ENCODE data around the gene SNRPB2. TPM values are rescaled to one million over a fixed set of nuclear protein-coding genes. Genes with fewer than 3 reads are reported as not detected.

The SNRPB2 gene
- total RNA-seq = 42.0 TPM

GRCh38 chr20:16729565-16730460 is at the start of gene SNRPB2:
Gene SNRPB2, plus strand, starts transcription at chr20:16730026. Its CDS starts 1,677 bp downstream, at chr20:16731703.
- DNase-seq (ENCODE audit: low spot score) (peak; percentile 95), ATAC-seq (peak; percentile 100)
- intact Hi-C loops (cut with DNase I) = no loop called here

- intact Hi-C loops (cut with DNase I) = no loop called here
- ATAC-seq (no peak), DNase-seq (ENCODE audit: low spot score) (no peak)
Observed at GRCh38 chr20:16684416-16684815, 45.4 kb upstream of the SNRPB2 start.

GRCh38 chr20:16689906-16690305 is 39.9 kb upstream of the SNRPB2 start:
- no peak for ATAC-seq
- no peak for DNase-seq (ENCODE audit: low spot score)
- intact Hi-C loops (cut with DNase I) = no loop called here

- no peak for ATAC-seq
- no peak for DNase-seq (ENCODE audit: low spot score)
- intact Hi-C loops (cut with DNase I) = no loop called here
Observed at GRCh38 chr20:16691381-16691780, 38.4 kb upstream of the SNRPB2 start.

GRCh38 chr20:16692009-16692408 is 37.8 kb upstream of the SNRPB2 start:
- intact Hi-C loops (cut with DNase I) = no loop called here
- ATAC-seq = no peak

GRCh38 chr20:16692442-16692841 is 37.4 kb upstream of the SNRPB2 start:
- ATAC-seq (no peak), DNase-seq (ENCODE audit: low spot score) (no peak)
- intact Hi-C loops (cut with DNase I) = no loop called here

More at GRCh38 chr20:16692009-16692408, 37.8 kb upstream of the SNRPB2 start:
- no peak for DNase-seq (ENCODE audit: low spot score)

GRCh38 chr20:16693278-16693677 is 36.5 kb upstream of the SNRPB2 start:
- DNase-seq (ENCODE audit: low spot score) = no peak
- intact Hi-C loops (cut with DNase I) = no loop called here

GRCh38 chr20:16694161-16694560 is 35.7 kb upstream of the SNRPB2 start:
- DNase-seq (ENCODE audit: low spot score) (no peak), ATAC-seq (no peak)
- intact Hi-C loops (cut with DNase I) = no loop called here

More at GRCh38 chr20:16693278-16693677, 36.5 kb upstream of the SNRPB2 start:
- ATAC-seq = no peak

- ATAC-seq (no peak), DNase-seq (ENCODE audit: low spot score) (no peak)
- intact Hi-C loops (cut with DNase I) = no loop called here
Observed at GRCh38 chr20:16695628-16696027, 34.2 kb upstream of the SNRPB2 start.

- DNase-seq (ENCODE audit: low spot score) = no peak
- no peak for ATAC-seq
- intact Hi-C loops (cut with DNase I) = no loop called here
Observed at GRCh38 chr20:16699293-16699692, 30.5 kb upstream of the SNRPB2 start.

GRCh38 chr20:16701296-16701695 is 28.5 kb upstream of the SNRPB2 start:
- ATAC-seq (no peak), DNase-seq (ENCODE audit: low spot score) (no peak)
- intact Hi-C loops (cut with DNase I) = no loop called here

- DNase-seq (ENCODE audit: low spot score) (no peak), ATAC-seq (no peak)
- intact Hi-C loops (cut with DNase I) = no loop called here
Observed at GRCh38 chr20:16703570-16703969, 26.3 kb upstream of the SNRPB2 start.

GRCh38 chr20:16707674-16708073 is 22.2 kb upstream of the SNRPB2 start:
- ATAC-seq = no peak
- no peak for DNase-seq (ENCODE audit: low spot score)
- intact Hi-C loops (cut with DNase I) = no loop called here

GRCh38 chr20:16708602-16709001 is 21.2 kb upstream of the SNRPB2 start:
- DNase-seq (ENCODE audit: low spot score) (no peak), ATAC-seq (no peak)
- intact Hi-C loops (cut with DNase I) = no loop called here

- ATAC-seq (no peak), DNase-seq (ENCODE audit: low spot score) (no peak)
- intact Hi-C loops (cut with DNase I) = no loop called here
Observed at GRCh38 chr20:16709017-16709416, 20.8 kb upstream of the SNRPB2 start.

- no peak for DNase-seq (ENCODE audit: low spot score)
- intact Hi-C loops (cut with DNase I) = no loop called here
- ATAC-seq = no peak
Observed at GRCh38 chr20:16710781-16711180, 19.0 kb upstream of the SNRPB2 start.

- ATAC-seq = no peak
- intact Hi-C loops (cut with DNase I) = no loop called here
Observed at GRCh38 chr20:16711661-16712258, 18.1 kb upstream of the SNRPB2 start.

GRCh38 chr20:16712511-16712947 is 17.3 kb upstream of the SNRPB2 start:
- intact Hi-C loops (cut with DNase I) = no loop called here
- no peak for DNase-seq (ENCODE audit: low spot score)
- ATAC-seq = peak; percentile 26

More at GRCh38 chr20:16711661-16712258, 18.1 kb upstream of the SNRPB2 start:
- DNase-seq (ENCODE audit: low spot score) = no peak

- ATAC-seq (no peak), DNase-seq (ENCODE audit: low spot score) (no peak)
- intact Hi-C loops (cut with DNase I) = no loop called here
Observed at GRCh38 chr20:16713066-16713465, 16.8 kb upstream of the SNRPB2 start.

GRCh38 chr20:16714242-16714641 is 15.6 kb upstream of the SNRPB2 start:
- ATAC-seq (no peak), DNase-seq (ENCODE audit: low spot score) (no peak)
- intact Hi-C loops (cut with DNase I) = no loop called here
